HepG2 (cell line): ENCODE measurements around the gene CCDC197. TPM values are rescaled to one million over a fixed set of nuclear protein-coding genes. Genes with fewer than 3 reads are reported as not detected.
A peak's percentile ranks its signal among the peaks of the same experiment; 100 is the strongest.

ENCODE experiments used
- AKAP8 ChIP-seq: sonication (generic); formaldehyde crosslinking; IDR thresholded peaks from 2 replicates; pipeline ENCODE4 v1.5.1; 2020; ENCODE audit warnings: mild to moderate bottlenecking, missing genetic modification reagents
- ATF7-NPFF ChIP-seq: sonication (generic); formaldehyde crosslinking; IDR thresholded peaks from 2 replicates; pipeline ENCODE4 v1.8.1; 2023; ENCODE audit warnings: mild to moderate bottlenecking, low read depth, missing genetic modification reagents, moderate library complexity
- CHD2 ChIP-seq: IDR thresholded peaks from 2 replicates; pipeline ENCODE4 v1.6.1; 2011; ENCODE audit warnings: low read depth, low read length, improper control_type of control experiment
- FOSL1 ChIP-seq: sonication (generic); formaldehyde crosslinking; IDR thresholded peaks from 2 replicates; pipeline ENCODE4 v1.9.0; 2021; ENCODE audit warnings: missing genetic modification reagents, borderline replicate concordance
- FOXO1 ChIP-seq: sonication (generic); formaldehyde crosslinking; IDR thresholded peaks from 2 replicates; pipeline ENCODE4 v1.4.0; 2020; ENCODE audit warnings: missing genetic modification reagents
- GLMP ChIP-seq: sonication (generic); formaldehyde crosslinking; IDR thresholded peaks from 2 replicates; pipeline ENCODE4 v1.9.0; 2021; ENCODE audit warnings: missing genetic modification reagents, mild to moderate bottlenecking, borderline replicate concordance
- HMG20B ChIP-seq: conservative IDR thresholded peaks from 2 replicates; pipeline ENCODE4 v1.6.1; 2016; ENCODE audit warnings: missing genetic modification reagents, missing compliant biosample characterization
- HNRNPH1 ChIP-seq: fragments of 200-400 bp; formaldehyde crosslinking; optimal IDR thresholded peaks from 2 replicates; pipeline ENCODE3; 2017; ENCODE audit warnings: mild to moderate bottlenecking, low read depth, low read length
- KMT2B ChIP-seq: IDR thresholded peaks from 2 replicates; pipeline ENCODE4 v1.6.1; 2016; ENCODE audit warnings: missing genetic modification reagents, missing compliant biosample characterization
- RFXAP ChIP-seq: sonication (generic); formaldehyde crosslinking; IDR thresholded peaks from 2 replicates; pipeline ENCODE4 v1.4.0; 2020; ENCODE audit warnings: missing genetic modification reagents, borderline replicate concordance
- RXRB ChIP-seq: IDR thresholded peaks from 2 replicates; pipeline ENCODE4 v1.6.1; 2016; ENCODE audit warnings: borderline replicate concordance, missing genetic modification reagents, missing compliant biosample characterization
- SMARCE1 ChIP-seq: fragments of 450-650 bp; IDR thresholded peaks from 2 replicates; pipeline ENCODE4 v1.6.1; 2017; ENCODE audit warnings: borderline replicate concordance
- SOX6 ChIP-seq, 2 experiments: fragments of 450-650 bp in 1 of 2; sonication (generic) in 1 of 2; formaldehyde crosslinking in 1 of 2; IDR thresholded peaks; 2 replicates each; pipeline versions ENCODE4 v1.4.0 to v1.6.1; 2017 to 2020; ENCODE audit warnings: antibody characterized with exemption in 1 of 2, mild to moderate bottlenecking in 1 of 2, missing genetic modification reagents in 1 of 2
- TBP ChIP-seq: sonication (generic); formaldehyde crosslinking; IDR thresholded peaks from 2 replicates; pipeline ENCODE4 v1.5.0; 2020; ENCODE audit warnings: missing genetic modification reagents
- USF2 ChIP-seq, 2 experiments: sonication (generic) in 1 of 2; formaldehyde crosslinking in 1 of 2; IDR thresholded peaks; 2 replicates each; pipeline versions ENCODE4 v1.5.1 to v1.6.1; 2011 to 2020; ENCODE audit warnings: borderline replicate concordance in 1 of 2, low read depth in 1 of 2, low read length in 1 of 2, mild to moderate bottlenecking in 1 of 2, missing genetic modification reagents in 1 of 2, moderate library complexity in 1 of 2
- XBP1 ChIP-seq: sonication (generic); formaldehyde crosslinking; IDR thresholded peaks from 2 replicates; pipeline ENCODE4 v1.5.0; 2020; ENCODE audit warnings: missing genetic modification reagents
- ZBTB7A ChIP-seq: sonication (generic); formaldehyde crosslinking; IDR thresholded peaks from 2 replicates; pipeline ENCODE4 v1.8.0; 2022; ENCODE audit warnings: mild to moderate bottlenecking, missing genetic modification reagents
- ZNF136 ChIP-seq: sonication (generic); formaldehyde crosslinking; IDR thresholded peaks from 2 replicates; pipeline ENCODE4 v1.8.1; 2022; ENCODE audit warnings: low read depth, mild to moderate bottlenecking, moderate library complexity, missing genetic modification reagents
- ZNF362 ChIP-seq: sonication (generic); formaldehyde crosslinking; IDR thresholded peaks from 2 replicates; pipeline ENCODE4 v1.4.0; 2020; ENCODE audit warnings: missing genetic modification reagents, mild to moderate bottlenecking, borderline replicate concordance
- ZNF576 ChIP-seq: sonication (generic); formaldehyde crosslinking; IDR thresholded peaks from 2 replicates; pipeline ENCODE4 v1.4.0; 2020; ENCODE audit warnings: mild to moderate bottlenecking, missing genetic modification reagents
- ZNF607 ChIP-seq: sonication (generic); formaldehyde crosslinking; IDR thresholded peaks from 2 replicates; pipeline ENCODE4 v1.5.1; 2020; ENCODE audit warnings: missing genetic modification reagents, mild to moderate bottlenecking, borderline replicate concordance
- ZSCAN20 ChIP-seq: sonication (generic); formaldehyde crosslinking; IDR thresholded peaks from 2 replicates; pipeline ENCODE4 v1.4.0; 2020; ENCODE audit warnings: missing genetic modification reagents, mild to moderate bottlenecking, borderline replicate concordance
- polyA plus RNA-seq, 8 experiments: library from polyadenylated mRNA; depleted of rRNA in 3 of 8; stranded (reverse) in 7 of 8; unstranded in 1 of 8; fragments of >200 nt; fragmentation: Illumina TruSeq in 4 of 8; extraction: Trizol in 4 of 8; gene quantifications; 2 replicates each; pipeline versions ENCODE4 v1.2.1 to v1.2.3, GENCODE V29; 2011 to 2016; ENCODE audit warnings: low read depth in 4 of 8, missing spikeins in 1 of 8, mixed read lengths in 1 of 8; ENCODE audit not compliant: insufficient read depth in 1 of 8
- total RNA-seq, 5 experiments: library from RNA; depleted of rRNA; stranded (reverse); fragments of >200 nt; fragmentation: Illumina TruSeq; extraction: Trizol; gene quantifications; 2 replicates each; pipeline ENCODE4 v1.2.3, GENCODE V29; 2016; ENCODE audit warnings: low read depth in 1 of 5

The CCDC197 gene
- total and polyA plus RNA-seq, 2 of the 13 experiments (the other 11 are each of a cell fraction or from before 2014, with no cell fraction given) = 0.11 to 0.13 TPM

- TF ChIP-seq ATF7-NPFF (peak; percentile 53; the same call in 1 of the 2 replicates), AKAP8 (CRISPR knock-in tag) (peak; percentile 85; the same call in 1 of the 2 replicates), XBP1 (CRISPR knock-in tag) (peak; percentile 93; the same call in 1 of the 2 replicates), HNRNPH1 (no peak), KMT2B (CRISPR knock-in tag) (peak; percentile 84), ZSCAN20 (CRISPR knock-in tag) (0 out of 2 replicates have a peak, but pooled peaks have one; percentile 59), ZNF607 (no peak), ZBTB7A (CRISPR knock-in tag) (peak; percentile 61; the same call in 1 of the 2 replicates), SMARCE1 (no peak), RXRB (CRISPR knock-in tag) (peak; percentile 99), ZNF136 (CRISPR knock-in tag) (peak; percentile 91), HMG20B (CRISPR knock-in tag) (peak; percentile 87), TBP (CRISPR knock-in tag) (no peak), USF2 (IDR thresholded peaks at IDR 0.05; ENCODE audit: low read depth, low read length) (peak; percentile 77), USF2 (CRISPR knock-in tag; IDR thresholded peaks at IDR 0.05; ENCODE audit: borderline replicate concordance) (peak; percentile 81; the same call in 1 of the 2 replicates), GLMP (CRISPR knock-in tag) (no peak), FOXO1 (CRISPR knock-in tag) (peak; percentile 83), ZNF362 (CRISPR knock-in tag) (peak; percentile 18; the same call in 1 of the 2 replicates), FOSL1 (CRISPR knock-in tag) (peak; percentile 97), SOX6 (IDR thresholded peaks at IDR 0.05) (no peak), SOX6 (CRISPR knock-in tag; IDR thresholded peaks at IDR 0.05) (peak; percentile 98), RFXAP (CRISPR knock-in tag) (peak; percentile 96), CHD2 (no peak), ZNF576 (CRISPR knock-in tag) (no peak)
Observed at GRCh38 chr14:93959239-93960107, 37.6 kb upstream of the CCDC197 start (continued).
